ENCODE measurements around the gene MYG1.

GRCh38 chr12:53313996-53314395, 14.5 kb downstream of the MYG1 start:
- TF ChIP-seq GATA2 (IDR thresholded peaks at IDR 0.05; ENCODE audit: low read depth, low read length) (no peak), GATA3 (IDR thresholded peaks at IDR 0.05; ENCODE audit: low read depth, low read length) (no peak)
